Suprapubic skin (tissue), 4 donors: ENCODE measurements around the gene MYMK. TPM values are rescaled to one million over a fixed set of nuclear protein-coding genes. Genes with fewer than 3 reads are reported as not detected.

ENCODE experiments used
- DNase-seq, 2 donors: peaks; one replicate each; pipeline ENCODE4 v3.0.0-alpha.2; 2019; ENCODE audit warnings: low spot score in 2 of 2
- H3K27ac ChIP-seq: fragments of 200-600 bp; sonication (generic); one replicate; pipeline ENCODE4 v1.5.1; 2019
- H3K27me3 ChIP-seq: fragments of 200-600 bp; sonication (generic); one replicate; pipeline ENCODE4 v1.5.1; 2019
- H3K36me3 ChIP-seq: fragments of 200-600 bp; sonication (generic); one replicate; pipeline ENCODE4 v1.5.1; 2019
- H3K4me1 ChIP-seq: fragments of 200-600 bp; sonication (generic); one replicate; pipeline ENCODE4 v1.5.1; 2019
- H3K4me3 ChIP-seq: fragments of 200-600 bp; sonication (generic); one replicate; pipeline ENCODE4 v1.5.1; 2019; ENCODE audit warnings: mild to moderate bottlenecking
- H3K9me3 ChIP-seq: fragments of 200-600 bp; sonication (generic); one replicate; pipeline ENCODE4 v1.5.1; 2019
- EP300 ChIP-seq: sonication (generic); formaldehyde crosslinking; IDR thresholded peaks from one replicate; pipeline ENCODE4 v1.6.1; 2017; ENCODE audit warnings: antibody characterized with exemption
- POLR2A ChIP-seq, 2 donors: fragments of 450-650 bp; IDR thresholded peaks; one replicate each; pipeline ENCODE4 v1.6.1; 2017; ENCODE audit warnings: antibody characterized with exemption in 2 of 2, mild to moderate bottlenecking in 2 of 2, moderate library complexity in 2 of 2
- POLR2AphosphoS5 ChIP-seq, 3 donors: sonication (generic); formaldehyde crosslinking; IDR thresholded peaks; one replicate each; pipeline ENCODE4 v1.6.1; 2017; ENCODE audit warnings: antibody characterized with exemption in 3 of 3
- WGBS: methylation state at CpG from one replicate; pipeline ENCODE4 v1.1.5; 2018; 5-methylcytosine and 5-hydroxymethylcytosine counted together
- total RNA-seq, 4 donors: library from RNA; depleted of rRNA; stranded (reverse); fragments of >200 nt; gene quantifications; one replicate each; pipeline ENCODE4 v1.1.0, GENCODE V29; 2016
- TF ChIP-seq, protein P1 (sequence below), 2 donors: fragments of 200-600 bp in 1 of 2; fragments of 450-650 bp in 1 of 2; sonication (generic) in 1 of 2; IDR thresholded peaks; one replicate each; pipeline ENCODE4 v1.5.1; 2016 to 2019; ENCODE audit warnings: antibody characterized with exemption in 2 of 2, mild to moderate bottlenecking in 1 of 2, moderate library complexity in 1 of 2

The MYMK gene
- total RNA-seq, 4 donors from 2014 or later, result not detected

DNA sequence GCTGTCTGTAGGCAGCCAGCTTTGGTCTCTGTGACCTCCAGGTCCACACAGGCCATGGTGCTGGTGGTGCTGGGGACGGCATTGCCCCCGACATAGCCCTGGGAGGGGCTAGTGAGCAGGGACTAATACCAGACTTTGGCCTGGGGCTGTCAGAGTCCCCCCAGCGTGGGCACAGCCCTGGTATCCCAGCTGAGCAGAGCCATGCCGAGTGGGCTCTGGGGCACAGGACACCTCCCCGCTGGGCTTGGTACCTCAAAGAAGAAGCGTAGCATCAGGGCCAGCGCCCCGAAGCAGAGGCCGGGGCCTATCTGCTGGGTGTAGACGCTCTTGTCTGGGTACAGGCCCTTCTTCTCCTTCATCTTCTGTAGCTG is 9.5 kb downstream of the MYMK start:
- WGBS, result 78% methylated on average over 8 of the region's 10 CpGs
- Histone ChIP-seq H3K27me3 (no peaks in the 10 kb centered on the region), H3K27ac (no peak overlapping the region), H3K36me3 (no peaks in the 10 kb centered on the region), H3K4me1 (peaks cover 15% of the 10 kb centered on the region), H3K4me3 (no peak overlapping the region), H3K9me3 (no peaks in the 10 kb centered on the region)
- TF ChIP-seq, protein P1, sequence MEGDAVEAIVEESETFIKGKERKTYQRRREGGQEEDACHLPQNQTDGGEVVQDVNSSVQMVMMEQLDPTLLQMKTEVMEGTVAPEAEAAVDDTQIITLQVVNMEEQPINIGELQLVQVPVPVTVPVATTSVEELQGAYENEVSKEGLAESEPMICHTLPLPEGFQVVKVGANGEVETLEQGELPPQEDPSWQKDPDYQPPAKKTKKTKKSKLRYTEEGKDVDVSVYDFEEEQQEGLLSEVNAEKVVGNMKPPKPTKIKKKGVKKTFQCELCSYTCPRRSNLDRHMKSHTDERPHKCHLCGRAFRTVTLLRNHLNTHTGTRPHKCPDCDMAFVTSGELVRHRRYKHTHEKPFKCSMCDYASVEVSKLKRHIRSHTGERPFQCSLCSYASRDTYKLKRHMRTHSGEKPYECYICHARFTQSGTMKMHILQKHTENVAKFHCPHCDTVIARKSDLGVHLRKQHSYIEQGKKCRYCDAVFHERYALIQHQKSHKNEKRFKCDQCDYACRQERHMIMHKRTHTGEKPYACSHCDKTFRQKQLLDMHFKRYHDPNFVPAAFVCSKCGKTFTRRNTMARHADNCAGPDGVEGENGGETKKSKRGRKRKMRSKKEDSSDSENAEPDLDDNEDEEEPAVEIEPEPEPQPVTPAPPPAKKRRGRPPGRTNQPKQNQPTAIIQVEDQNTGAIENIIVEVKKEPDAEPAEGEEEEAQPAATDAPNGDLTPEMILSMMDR (IDR thresholded peaks at IDR 0.05), result no peak
- TF ChIP-seq EP300, result no peak
- no peak for TF ChIP-seq POLR2AphosphoS5 (IDR thresholded peaks at IDR 0.05)
- TF ChIP-seq POLR2A (IDR thresholded peaks at IDR 0.05), result no peak
- DNase-seq, result no peak

DNA sequence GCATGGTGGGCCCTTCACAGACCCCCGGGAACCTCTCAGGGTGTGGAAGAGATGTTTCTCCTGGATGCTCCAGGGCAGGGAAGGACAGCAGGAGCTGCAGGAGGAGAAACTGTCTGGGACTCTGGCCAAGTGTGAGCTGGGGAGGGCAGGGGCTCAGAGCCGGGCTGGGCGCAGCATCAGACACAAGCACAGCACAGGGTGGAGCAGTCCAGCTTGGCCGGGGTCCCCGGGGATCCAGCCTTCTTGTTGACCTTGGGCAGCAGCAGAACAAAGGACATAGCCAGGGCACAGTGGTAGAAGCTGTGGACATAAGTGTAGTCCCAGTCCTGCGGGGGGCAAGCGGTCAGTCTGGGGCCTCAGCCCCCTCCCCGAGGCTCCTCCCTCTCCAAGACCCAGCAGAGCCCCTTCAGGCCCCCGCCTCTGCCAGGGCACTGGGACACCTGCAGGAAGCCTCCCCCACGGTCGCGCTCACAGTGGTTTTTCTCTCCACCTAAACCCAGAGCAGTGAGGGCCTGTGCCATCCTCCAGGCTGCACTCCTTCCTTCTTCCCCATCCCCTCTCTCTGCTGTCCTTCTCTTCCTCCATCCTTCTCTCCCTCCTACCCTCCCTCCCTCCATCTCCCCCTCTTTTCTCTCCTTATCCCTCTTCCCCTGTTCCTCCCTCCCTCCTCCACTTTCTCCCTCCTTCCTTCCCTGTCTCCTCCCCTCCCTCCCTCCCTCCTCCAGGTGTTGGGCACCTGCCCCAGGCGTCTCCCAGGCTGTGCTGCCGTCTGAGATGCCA is 10.1 kb downstream of the MYMK start:
- no peak for DNase-seq
- H3K27ac ChIP-seq, result no peak overlapping the region
- H3K36me3 ChIP-seq, result no peaks in the 10 kb centered on the region
- H3K4me3 ChIP-seq, result no peak overlapping the region
- no peaks in the 10 kb centered on the region for H3K27me3 ChIP-seq
- no peaks in the 10 kb centered on the region for H3K9me3 ChIP-seq
- peaks cover 20% of the 10 kb centered on the region for H3K4me1 ChIP-seq
- WGBS, result 55% methylated on average over 12 of the region's 14 CpGs
- TF ChIP-seq, protein P1 (IDR thresholded peaks at IDR 0.05), result no peak
- TF ChIP-seq POLR2A (IDR thresholded peaks at IDR 0.05) (no peak), POLR2AphosphoS5 (IDR thresholded peaks at IDR 0.05) (no peak), EP300 (no peak)

- Histone ChIP-seq H3K4me3 (no peak overlapping the region), H3K9me3 (no peaks in the 10 kb centered on the region), H3K27ac (no peak overlapping the region), H3K4me1 (peaks cover 28% of the 10 kb centered on the region), H3K36me3 (no peaks in the 10 kb centered on the region), H3K27me3 (peaks cover 3% of the 10 kb centered on the region)
- 67% methylated on average over 15 of the region's 28 CpGs for WGBS
- DNase-seq, result no peak
- TF ChIP-seq EP300 (no peak), POLR2AphosphoS5 (IDR thresholded peaks at IDR 0.05) (no peak), POLR2A (IDR thresholded peaks at IDR 0.05) (no peak)
- TF ChIP-seq, protein P1 (IDR thresholded peaks at IDR 0.05), result no peak
Observed at GRCh38 chr9:133513214-133514100, 11.3 kb downstream of the MYMK start.

- H3K27ac ChIP-seq, result no peak overlapping the region
- WGBS, result 83% methylated on average over 18 of the region's 19 CpGs
- H3K4me1 ChIP-seq, result peaks cover 28% of the 10 kb centered on the region
- peaks cover 6% of the 10 kb centered on the region for H3K27me3 ChIP-seq
- TF ChIP-seq POLR2A (IDR thresholded peaks at IDR 0.05) (no peak), EP300 (no peak), POLR2AphosphoS5 (IDR thresholded peaks at IDR 0.05) (no peak)
- TF ChIP-seq, protein P1 (IDR thresholded peaks at IDR 0.05), result no peak
- H3K36me3 ChIP-seq, result no peaks in the 10 kb centered on the region
- no peaks in the 10 kb centered on the region for H3K9me3 ChIP-seq
- H3K4me3 ChIP-seq, result no peak overlapping the region
- DNase-seq, result no peak
Observed at GRCh38 chr9:133512253-133513213, 12.2 kb downstream of the MYMK start.
